NCI-H526 treated with DMSO at 0.1 percent for 48 hours (cell line): ENCODE data around the gene OSGIN1.

Experiments
- DNase-seq: peaks from one replicate; lab custom pipeline; 2025; lab: John Stamatoyannopoulos, UW

OSGIN1 gene, protein sequence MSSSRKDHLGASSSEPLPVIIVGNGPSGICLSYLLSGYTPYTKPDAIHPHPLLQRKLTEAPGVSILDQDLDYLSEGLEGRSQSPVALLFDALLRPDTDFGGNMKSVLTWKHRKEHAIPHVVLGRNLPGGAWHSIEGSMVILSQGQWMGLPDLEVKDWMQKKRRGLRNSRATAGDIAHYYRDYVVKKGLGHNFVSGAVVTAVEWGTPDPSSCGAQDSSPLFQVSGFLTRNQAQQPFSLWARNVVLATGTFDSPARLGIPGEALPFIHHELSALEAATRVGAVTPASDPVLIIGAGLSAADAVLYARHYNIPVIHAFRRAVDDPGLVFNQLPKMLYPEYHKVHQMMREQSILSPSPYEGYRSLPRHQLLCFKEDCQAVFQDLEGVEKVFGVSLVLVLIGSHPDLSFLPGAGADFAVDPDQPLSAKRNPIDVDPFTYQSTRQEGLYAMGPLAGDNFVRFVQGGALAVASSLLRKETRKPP

DNA sequence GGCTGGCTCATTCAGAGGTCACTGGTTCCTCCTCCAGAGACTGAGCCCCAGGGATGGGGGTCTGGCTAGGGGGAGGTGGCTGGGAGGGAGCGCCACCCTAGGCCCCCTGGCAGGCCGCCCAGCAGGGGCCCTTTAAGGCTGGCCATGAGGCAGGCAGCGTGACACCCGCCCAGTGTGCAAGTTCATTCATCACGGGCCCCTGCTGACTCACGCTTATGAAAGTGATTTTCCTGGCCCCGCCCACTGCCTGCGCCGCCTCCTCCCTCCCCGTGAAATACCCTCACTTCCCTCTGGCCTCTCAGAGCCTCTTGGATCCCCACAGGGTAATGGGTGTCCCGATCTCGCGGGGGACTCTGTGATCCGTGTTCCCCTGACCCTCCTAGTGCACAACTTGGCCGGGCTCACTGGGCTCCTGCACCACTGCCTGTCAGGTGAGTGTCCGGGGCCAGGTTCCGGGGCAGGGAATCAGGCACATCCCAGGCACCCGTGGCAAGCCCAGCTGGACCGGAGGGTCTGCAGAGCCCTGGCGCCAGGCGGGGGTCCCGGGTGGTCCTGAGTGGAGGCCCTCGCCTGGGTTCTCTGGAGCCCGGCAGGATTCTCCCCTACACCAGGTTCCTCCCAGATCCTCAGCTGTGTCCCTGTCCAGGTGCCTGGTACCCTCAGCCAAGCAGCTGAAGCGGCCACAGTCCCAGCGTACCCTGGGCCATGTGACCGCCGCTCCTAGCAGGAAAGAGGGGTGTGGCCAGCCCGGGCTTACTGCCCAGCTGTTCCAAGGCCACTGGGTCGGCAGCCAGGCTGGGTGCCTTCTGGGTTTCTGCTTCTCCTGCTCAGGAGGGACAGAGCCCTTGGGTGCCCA is at the start of gene OSGIN1:
TSS of gene OSGIN1 (plus strand) at position 301 of the 856 bp plus-strand sequence. CDS start 4,432 bp downstream, outside the sequence.
- DNase-seq = peak; percentile 34

GRCh38 chr16:83903751-83904150 is 49.3 kb upstream of the OSGIN1 start:
- DNase-seq = no peak

GRCh38 chr16:83906683-83907082 is 46.4 kb upstream of the OSGIN1 start:
- no peak for DNase-seq

GRCh38 chr16:83907111-83907510 is 45.9 kb upstream of the OSGIN1 start:
- no peak for DNase-seq

DNA sequence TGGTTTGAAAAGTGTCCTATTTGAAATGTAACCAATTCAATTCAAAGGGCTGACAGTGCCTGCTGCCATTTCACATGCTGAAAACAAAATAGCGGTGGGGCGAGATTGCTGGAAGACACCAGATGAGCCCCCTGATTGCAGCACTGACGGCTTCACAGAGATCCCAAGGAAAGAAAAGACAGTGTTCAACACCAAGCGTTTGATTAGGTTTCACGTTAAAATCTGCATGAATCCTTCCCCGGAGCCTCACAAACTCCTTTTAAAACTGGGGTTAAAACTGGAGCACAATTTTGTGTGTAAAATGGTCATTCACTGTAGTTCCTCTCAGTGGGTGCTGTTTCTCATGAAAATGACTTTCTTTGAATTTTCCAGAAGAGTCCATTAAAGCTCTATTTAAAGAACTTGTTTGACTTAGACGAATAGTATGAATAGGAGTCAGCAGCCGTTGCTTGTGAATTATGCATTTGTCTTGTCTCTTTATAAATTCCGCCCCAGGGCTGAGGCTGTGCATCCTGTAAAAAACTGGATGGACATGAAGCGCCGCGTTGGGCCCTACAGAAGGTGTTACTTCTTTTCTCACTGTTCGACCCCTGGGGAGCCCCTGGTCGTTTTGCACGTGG is 45.3 kb upstream of the OSGIN1 start:
- DNase-seq = no peak

DNA sequence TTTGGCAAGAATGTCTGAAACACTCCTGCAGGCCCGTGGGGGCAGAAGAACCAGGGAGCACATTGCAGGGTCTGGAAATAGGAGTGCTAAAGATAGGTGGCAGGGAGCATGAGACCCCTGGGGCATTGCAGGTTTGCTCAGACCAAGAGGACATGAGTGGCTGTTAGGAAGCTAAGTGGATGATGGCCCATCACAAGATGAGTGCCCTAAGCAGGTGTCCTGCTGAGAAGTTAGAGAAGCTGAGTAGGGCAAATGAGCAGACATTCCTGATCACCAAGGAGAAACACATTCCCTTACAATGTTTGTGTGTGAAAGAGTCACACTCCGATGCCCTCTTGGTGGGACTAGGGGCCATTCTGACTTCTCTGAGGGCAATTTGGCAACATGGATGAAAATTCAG is 44.2 kb upstream of the OSGIN1 start:
- DNase-seq = no peak

GRCh38 chr16:83911290-83911689 is 41.8 kb upstream of the OSGIN1 start:
- DNase-seq = no peak

GRCh38 chr16:83912519-83913244 is 40.4 kb upstream of the OSGIN1 start:
- no peak for DNase-seq

- no peak for DNase-seq
Measured at GRCh38 chr16:83913245-83913633, 39.8 kb upstream of the OSGIN1 start.

- no peak for DNase-seq
Measured at GRCh38 chr16:83914091-83914710, 38.8 kb upstream of the OSGIN1 start.

GRCh38 chr16:83915081-83915480 is 38.0 kb upstream of the OSGIN1 start:
- no peak for DNase-seq

DNA sequence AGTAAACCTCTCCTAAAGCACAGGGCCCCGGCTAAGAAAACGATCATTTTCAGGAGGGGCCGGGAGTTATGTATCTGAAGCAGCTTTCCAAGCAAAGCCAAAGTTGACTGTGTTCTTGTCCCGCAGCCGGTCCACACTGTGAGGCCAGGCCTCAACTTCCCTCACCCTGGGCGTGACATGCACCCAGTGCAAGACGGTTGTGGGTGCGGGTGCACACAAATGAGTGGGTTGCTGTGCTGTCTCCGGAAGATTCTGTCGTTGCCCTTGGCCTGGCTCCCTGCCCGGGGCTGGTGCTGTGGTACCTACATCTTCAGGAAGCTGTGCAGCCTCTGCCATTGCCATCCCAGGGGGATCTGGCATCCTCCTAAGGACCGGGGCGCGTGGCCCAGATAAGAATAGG is 37.5 kb upstream of the OSGIN1 start:
- no peak for DNase-seq

- DNase-seq = no peak
Measured at GRCh38 chr16:83917152-83918120, 35.6 kb upstream of the OSGIN1 start.

DNA sequence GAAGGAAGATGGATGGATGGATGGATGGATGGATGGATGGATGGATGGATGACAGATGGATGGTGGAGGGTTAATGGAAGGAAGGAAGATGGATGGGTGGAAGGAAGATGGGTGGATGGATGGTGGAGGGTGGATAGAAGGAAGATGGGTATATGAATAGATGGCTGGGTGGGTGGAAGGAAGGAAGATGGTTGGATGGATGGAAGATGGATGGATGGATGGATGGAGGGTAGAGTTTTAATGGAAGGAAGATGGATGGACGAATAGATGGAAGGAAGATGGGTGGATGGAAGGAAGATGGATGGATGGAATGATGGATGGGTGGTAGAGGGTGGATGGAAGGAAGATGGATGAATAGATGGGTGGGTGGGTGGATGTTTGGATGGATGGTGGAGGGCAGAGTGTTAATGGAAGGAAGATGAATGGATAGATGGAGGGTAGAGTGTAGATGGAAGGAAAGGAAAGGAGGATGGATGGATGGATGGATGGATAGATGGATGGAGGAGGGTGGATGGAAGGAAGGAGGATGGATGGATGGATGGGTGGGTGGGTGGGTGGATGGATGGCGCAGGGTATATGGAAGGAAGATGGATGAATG is 32.0 kb upstream of the OSGIN1 start:
- DNase-seq = no peak

GRCh38 chr16:83923581-83924365 is 29.3 kb upstream of the OSGIN1 start:
- no peak for DNase-seq

GRCh38 chr16:83924686-83925085 is 28.4 kb upstream of the OSGIN1 start:
- DNase-seq = no peak

DNA sequence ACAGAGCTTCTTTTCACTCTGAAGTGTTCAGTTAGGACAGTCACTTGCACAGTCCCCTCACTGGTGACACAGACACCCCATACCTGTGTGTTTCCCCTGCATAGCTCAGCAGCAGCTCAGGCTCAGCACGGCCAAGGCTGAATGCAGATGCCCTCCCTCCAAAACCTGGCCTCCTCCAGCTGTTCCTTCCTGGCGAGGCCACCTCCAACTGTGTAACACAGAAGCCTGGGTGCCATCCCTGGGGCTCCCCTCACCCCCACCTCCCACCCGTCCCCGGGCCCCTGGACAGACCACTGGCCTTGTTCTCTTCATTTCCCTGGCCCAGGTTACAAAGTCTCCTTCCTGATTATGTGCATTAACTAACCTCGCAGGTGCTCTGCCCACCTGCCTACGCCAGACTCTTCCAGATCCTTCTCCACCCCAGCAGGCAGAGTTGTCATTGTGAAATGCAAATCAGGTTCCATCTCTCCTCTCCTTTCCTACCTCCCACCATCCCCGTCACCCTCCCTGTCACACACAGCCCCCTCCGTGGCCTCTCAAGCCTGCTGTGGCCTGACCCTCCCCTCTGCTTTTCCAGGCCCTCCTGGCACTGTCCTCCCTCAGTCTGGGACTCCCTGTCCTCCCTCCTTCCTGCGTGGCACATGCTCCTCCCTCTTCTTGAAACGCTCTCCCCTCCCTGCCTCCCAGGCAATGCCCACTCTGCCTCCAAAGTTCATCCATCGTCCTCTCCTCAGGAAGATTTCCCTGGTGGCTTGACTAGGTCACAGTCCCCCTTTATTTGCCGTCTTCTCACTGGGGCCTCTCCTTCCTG is 27.7 kb upstream of the OSGIN1 start:
- DNase-seq = no peak
